ENCODE results near the gene PLPPR1.

- TF ChIP-seq CTCF (IDR thresholded peaks at IDR 0.05) = no peak
- no peak for TF ChIP-seq POLR2A (IDR thresholded peaks at IDR 0.05)
These were observed 297.5 kb downstream of the PLPPR1 start for GRCh38 chr9:101326035-101326434.
